ENCODE data around the gene ARSG. TPM values are rescaled to one million over a fixed set of nuclear protein-coding genes. Genes with fewer than 3 reads are reported as not detected.

Gene ARSG
- total RNA-seq, 1 donor: 7.6 TPM

DNA sequence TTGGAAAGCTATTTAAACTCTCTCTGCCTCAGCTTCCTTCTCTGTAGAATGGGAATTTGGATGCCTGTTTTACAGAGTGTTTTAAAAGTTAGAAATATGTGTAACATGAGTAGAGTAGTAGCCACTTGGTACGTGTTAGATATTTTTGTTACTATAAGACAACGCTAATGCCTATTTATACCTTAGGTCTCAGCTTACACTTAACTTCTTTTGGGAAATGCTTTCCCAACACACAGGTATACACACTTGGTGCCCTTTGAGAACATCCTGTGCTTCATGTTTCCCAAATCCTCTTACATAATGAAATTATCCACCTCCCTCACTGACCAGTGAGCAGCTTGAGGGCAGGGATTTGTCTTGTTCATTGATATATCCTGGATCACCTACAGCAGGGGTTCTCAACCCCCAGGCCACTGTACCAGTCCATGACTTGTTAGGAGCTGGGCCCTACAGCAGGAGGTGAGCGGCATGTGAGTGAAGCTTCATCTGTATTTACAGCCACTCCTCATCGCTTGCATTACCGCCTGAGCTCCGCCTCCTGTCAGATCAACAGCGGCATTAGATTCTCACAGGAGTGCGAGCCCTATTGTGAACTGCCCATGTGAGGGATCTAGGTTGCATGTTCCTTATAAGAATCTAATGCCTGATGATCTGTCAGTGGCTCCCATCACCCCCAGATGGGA is 33.5 kb downstream of the ARSG start:
- Histone ChIP-seq H3K27ac (ENCODE audit: low read depth, low read length) (no peak overlapping the region), H3K79me2 (ENCODE audit: insufficient read depth, low read length) (no peaks in the 10 kb centered on the region), H3K9me3 (ENCODE audit: low read depth, low read length) (no peaks in the 10 kb centered on the region), H2AFZ (ENCODE audit: low read length) (no peak overlapping the region), H3K27me3 (ENCODE audit: insufficient read depth, low read length) (no peaks in the 10 kb centered on the region), H3K4me2 (ENCODE audit: insufficient read depth, low read length) (no peak overlapping the region), H4K20me1 (ENCODE audit: insufficient read depth, low read length) (no peaks in the 10 kb centered on the region), H3K4me1 (ENCODE audit: insufficient read depth, low read length) (no peaks in the 10 kb centered on the region), H3K36me3 (ENCODE audit: insufficient read depth, low read length) (no peaks in the 10 kb centered on the region), H3K4me3 (ENCODE audit: insufficient read depth, low read length) (no peak overlapping the region)
- DNase-seq (ENCODE audit: insufficient read length, low spot score, missing footprints): no peak
- TF ChIP-seq, protein P1, sequence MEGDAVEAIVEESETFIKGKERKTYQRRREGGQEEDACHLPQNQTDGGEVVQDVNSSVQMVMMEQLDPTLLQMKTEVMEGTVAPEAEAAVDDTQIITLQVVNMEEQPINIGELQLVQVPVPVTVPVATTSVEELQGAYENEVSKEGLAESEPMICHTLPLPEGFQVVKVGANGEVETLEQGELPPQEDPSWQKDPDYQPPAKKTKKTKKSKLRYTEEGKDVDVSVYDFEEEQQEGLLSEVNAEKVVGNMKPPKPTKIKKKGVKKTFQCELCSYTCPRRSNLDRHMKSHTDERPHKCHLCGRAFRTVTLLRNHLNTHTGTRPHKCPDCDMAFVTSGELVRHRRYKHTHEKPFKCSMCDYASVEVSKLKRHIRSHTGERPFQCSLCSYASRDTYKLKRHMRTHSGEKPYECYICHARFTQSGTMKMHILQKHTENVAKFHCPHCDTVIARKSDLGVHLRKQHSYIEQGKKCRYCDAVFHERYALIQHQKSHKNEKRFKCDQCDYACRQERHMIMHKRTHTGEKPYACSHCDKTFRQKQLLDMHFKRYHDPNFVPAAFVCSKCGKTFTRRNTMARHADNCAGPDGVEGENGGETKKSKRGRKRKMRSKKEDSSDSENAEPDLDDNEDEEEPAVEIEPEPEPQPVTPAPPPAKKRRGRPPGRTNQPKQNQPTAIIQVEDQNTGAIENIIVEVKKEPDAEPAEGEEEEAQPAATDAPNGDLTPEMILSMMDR (IDR thresholded peaks at IDR 0.05; ENCODE audit: extremely low read depth, low read depth, low read length): no peak

DNA sequence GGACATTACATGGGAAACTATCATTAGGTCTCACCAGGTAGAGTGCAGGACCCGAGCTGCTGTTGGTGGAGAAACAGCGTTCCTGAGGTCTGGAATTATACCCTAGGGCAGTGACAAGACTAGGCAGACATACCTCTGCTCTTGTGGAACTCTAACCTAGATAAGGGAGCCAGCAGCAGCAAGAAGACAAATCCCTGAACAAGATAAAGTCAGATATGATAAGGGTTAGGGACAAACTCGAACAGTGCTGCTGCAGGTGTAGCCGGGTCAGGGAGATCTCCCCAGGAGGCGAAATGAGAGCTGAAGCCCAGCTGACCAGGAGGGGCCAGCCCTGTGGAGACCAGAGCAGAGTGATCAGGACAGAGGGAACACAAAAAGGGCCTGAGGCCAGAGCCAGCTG is 34.7 kb downstream of the ARSG start:
- H3K36me3 ChIP-seq (ENCODE audit: insufficient read depth, low read length): no peaks in the 10 kb centered on the region
- no peak overlapping the region for H3K4me2 ChIP-seq (ENCODE audit: insufficient read depth, low read length)
- no peak for DNase-seq (ENCODE audit: insufficient read length, low spot score, missing footprints)
- no peaks in the 10 kb centered on the region for H3K27me3 ChIP-seq (ENCODE audit: insufficient read depth, low read length)
- H3K27ac ChIP-seq (ENCODE audit: low read depth, low read length): no peak overlapping the region
- H3K4me3 ChIP-seq (ENCODE audit: insufficient read depth, low read length): no peak overlapping the region
- TF ChIP-seq, protein P1 (IDR thresholded peaks at IDR 0.05; ENCODE audit: extremely low read depth, low read depth, low read length): no peak
- no peaks in the 10 kb centered on the region for H4K20me1 ChIP-seq (ENCODE audit: insufficient read depth, low read length)
- no peaks in the 10 kb centered on the region for H3K79me2 ChIP-seq (ENCODE audit: insufficient read depth, low read length)
- no peaks in the 10 kb centered on the region for H3K4me1 ChIP-seq (ENCODE audit: insufficient read depth, low read length)
- no peaks in the 10 kb centered on the region for H3K9me3 ChIP-seq (ENCODE audit: low read depth, low read length)
- H2AFZ ChIP-seq (ENCODE audit: low read length): no peak overlapping the region

DNA sequence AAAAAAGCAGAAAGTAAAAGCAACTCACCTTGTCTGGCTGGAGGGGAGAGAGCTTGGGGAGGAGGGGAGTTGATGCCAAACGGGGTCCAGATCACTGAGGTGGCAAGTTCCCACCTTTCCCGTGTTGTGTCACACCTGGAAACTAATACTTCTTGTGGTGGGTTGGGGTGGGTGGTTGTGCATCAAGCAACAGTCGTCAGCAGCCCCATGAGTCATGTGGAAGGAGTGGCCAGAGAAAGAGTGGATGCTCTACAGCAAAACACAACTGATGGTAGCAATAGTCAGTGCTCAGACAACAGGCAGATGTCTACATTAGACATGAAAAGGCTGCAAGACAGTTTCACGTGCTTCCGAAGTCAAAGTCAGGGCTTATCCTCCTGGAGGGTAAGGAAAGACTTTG is 35.4 kb downstream of the ARSG start:
- no peaks in the 10 kb centered on the region for H3K4me1 ChIP-seq (ENCODE audit: insufficient read depth, low read length)
- no peak overlapping the region for H2AFZ ChIP-seq (ENCODE audit: low read length)
- TF ChIP-seq, protein P1 (IDR thresholded peaks at IDR 0.05; ENCODE audit: extremely low read depth, low read depth, low read length): no peak
- no peak overlapping the region for H3K27ac ChIP-seq (ENCODE audit: low read depth, low read length)
- H3K4me3 ChIP-seq (ENCODE audit: insufficient read depth, low read length): no peak overlapping the region
- no peaks in the 10 kb centered on the region for H4K20me1 ChIP-seq (ENCODE audit: insufficient read depth, low read length)
- H3K79me2 ChIP-seq (ENCODE audit: insufficient read depth, low read length): no peaks in the 10 kb centered on the region
- no peaks in the 10 kb centered on the region for H3K36me3 ChIP-seq (ENCODE audit: insufficient read depth, low read length)
- no peaks in the 10 kb centered on the region for H3K27me3 ChIP-seq (ENCODE audit: insufficient read depth, low read length)
- H3K4me2 ChIP-seq (ENCODE audit: insufficient read depth, low read length): no peak overlapping the region
- DNase-seq (ENCODE audit: insufficient read length, low spot score, missing footprints): peak; percentile 67
- H3K9me3 ChIP-seq (ENCODE audit: low read depth, low read length): no peaks in the 10 kb centered on the region

DNA sequence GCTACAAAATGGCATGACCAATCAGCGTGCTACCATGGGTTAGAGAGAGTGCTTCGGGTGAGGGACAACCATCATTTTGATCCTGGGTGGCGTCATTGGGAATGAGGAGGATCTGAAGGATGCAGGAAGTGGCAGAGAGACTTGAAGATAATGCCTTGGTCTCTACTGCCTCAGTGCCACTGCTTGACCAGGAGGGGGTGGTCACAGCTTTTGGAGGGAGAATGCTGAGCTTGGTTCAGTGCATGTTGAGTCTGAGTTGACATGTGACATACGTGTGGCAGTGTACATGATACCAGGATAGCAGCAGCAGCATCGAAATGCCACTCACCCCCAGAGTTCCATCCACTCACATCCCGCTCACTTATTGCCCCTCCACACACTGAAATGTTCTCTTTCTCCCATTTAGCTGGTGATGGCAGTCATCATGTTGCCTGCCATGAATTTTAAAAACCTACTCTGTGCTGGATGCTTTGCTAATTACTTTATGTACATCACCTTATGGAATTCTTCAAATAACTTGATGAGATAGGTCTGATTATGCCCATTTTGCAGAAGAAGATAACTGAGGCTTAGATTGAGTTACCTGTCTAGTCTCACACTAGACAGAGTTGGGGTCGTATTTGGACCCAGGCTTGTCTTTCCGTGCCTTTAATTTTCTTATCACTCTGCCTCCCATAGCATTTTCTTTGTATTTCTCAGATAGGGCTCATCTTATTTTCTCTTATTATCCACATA is 36.7 kb downstream of the ARSG start:
- Histone ChIP-seq H3K4me2 (ENCODE audit: insufficient read depth, low read length) (no peak overlapping the region), H3K9me3 (ENCODE audit: low read depth, low read length) (no peaks in the 10 kb centered on the region), H3K79me2 (ENCODE audit: insufficient read depth, low read length) (no peaks in the 10 kb centered on the region)

More for the DNA sequence above, 36.7 kb downstream of the ARSG start:
- DNase-seq (ENCODE audit: insufficient read length, low spot score, missing footprints): peak; percentile 23
- Histone ChIP-seq H3K4me1 (ENCODE audit: insufficient read depth, low read length) (no peaks in the 10 kb centered on the region), H3K4me3 (ENCODE audit: insufficient read depth, low read length) (no peak overlapping the region), H3K36me3 (ENCODE audit: insufficient read depth, low read length) (no peaks in the 10 kb centered on the region), H2AFZ (ENCODE audit: low read length) (no peak overlapping the region), H3K27me3 (ENCODE audit: insufficient read depth, low read length) (no peaks in the 10 kb centered on the region), H4K20me1 (ENCODE audit: insufficient read depth, low read length) (no peaks in the 10 kb centered on the region), H3K27ac (ENCODE audit: low read depth, low read length) (no peak overlapping the region)
- TF ChIP-seq, protein P1 (IDR thresholded peaks at IDR 0.05; ENCODE audit: extremely low read depth, low read depth, low read length): peak; percentile 11
